ENCODE results near the gene LMF1. TPM values are rescaled to one million over a fixed set of nuclear protein-coding genes. Genes with fewer than 3 reads are reported as not detected.

Gene LMF1
- total and polyA plus RNA-seq, 9 of the 15 experiments (the other 6 are each of a cell fraction or from before 2014, with no cell fraction given): 0.11 to 1.6 (median 0.55) TPM; not detected in 1

GRCh38 chr16:807347-808084 is 163.3 kb downstream of the LMF1 start (continued):
- no peak for TF ChIP-seq ZNF609 (CRISPR knock-in tag; IDR thresholded peaks at IDR 0.05; ENCODE audit: borderline replicate concordance)
- peak; percentile 91 for TF ChIP-seq E2F1 (CRISPR knock-in tag; IDR thresholded peaks at IDR 0.05)
- TF ChIP-seq NFE2 (IDR thresholded peaks at IDR 0.05; ENCODE audit: low read depth): peak; percentile 13; the same call in 1 of the 2 replicates
- no peak for TF ChIP-seq MLX (CRISPR knock-in tag; conservative IDR thresholded peaks at IDR 0.05)
- TF ChIP-seq NR2F6 (CRISPR knock-in tag; IDR thresholded peaks at IDR 0.05): no peak
- 0 out of 2 replicates have a peak, but pooled peaks have one; percentile 28 for TF ChIP-seq GTF2E2 (tag; IDR thresholded peaks at IDR 0.05)
- no peak for TF ChIP-seq SAFB (IDR thresholded peaks at IDR 0.05; ENCODE audit: borderline replicate concordance, low read depth, low read length)
- no peak for TF ChIP-seq ATF4 (CRISPR knock-in tag; IDR thresholded peaks at IDR 0.05)
- no peak for TF ChIP-seq E2F4 (CRISPR knock-in tag; IDR thresholded peaks at IDR 0.05; ENCODE audit: low read depth)
- no peak for TF ChIP-seq GATA2 (CRISPR knock-in tag; IDR thresholded peaks at IDR 0.05)
- peak; percentile 80; the same call in 1 of the 2 replicates for TF ChIP-seq ELF4 (CRISPR knock-in tag; IDR thresholded peaks at IDR 0.05)
- TF ChIP-seq MYBL2 (IDR thresholded peaks at IDR 0.05; ENCODE audit: low read depth): no peak
- TF ChIP-seq MYBL2 (CRISPR knock-in tag; IDR thresholded peaks at IDR 0.05; ENCODE audit: borderline replicate concordance): no peak
- no peak for TF ChIP-seq LEF1 (IDR thresholded peaks at IDR 0.05)
- no peak for TF ChIP-seq ZNF140 (CRISPR knock-in tag; IDR thresholded peaks at IDR 0.05)
- no peak for TF ChIP-seq NR3C1 (CRISPR knock-in tag; IDR thresholded peaks at IDR 0.05)
- no peak for TF ChIP-seq THRA (IDR thresholded peaks at IDR 0.05)

Measured in K562 (cell line).